Caco-2 (cell line): ENCODE results near the gene LSM14B. TPM values are rescaled to one million over a fixed set of nuclear protein-coding genes. Genes with fewer than 3 reads are reported as not detected.

Experiments
- BruUV-seq: library from RNA; stranded (reverse); fragments of 400-500 nt; replicated peaks from 2 replicates; lab custom pipeline; 2021; lab: Mats Ljungman, UMichigan
- CTCF ChIA-PET: fragments of 300-600 bp; sonication (Branson Sonifier 250); formaldehyde crosslinking; loops from one replicate; lab custom pipeline; 2022; ENCODE audit warnings: antibody characterized with exemption; lab: Charles Lee
- POLR2A ChIA-PET: fragments of 300-600 bp; sonication (Branson Sonifier 250); formaldehyde crosslinking; loops from one replicate; lab custom pipeline; 2022; ENCODE audit warnings: antibody characterized with exemption; lab: Charles Lee
- DNase-seq, 2 experiments: peaks; one replicate each; pipeline versions ENCODE4 v3.0.0 to v3.0.0-alpha.2; 2020 to 2022
- H3K27me3 ChIP-seq: replicated peaks from 2 replicates; pipeline ENCODE4 v1.6.0; 2011; ENCODE audit warnings: low read length; ENCODE audit not compliant: control insufficient read depth, insufficient read depth
- H3K36me3 ChIP-seq: 2 replicates; pipeline ENCODE4 v1.5.1; 2011; ENCODE audit warnings: low read length; ENCODE audit not compliant: control insufficient read depth, insufficient read depth
- H3K4me1 ChIP-seq: fragments of 250-450 bp; sonication (Bioruptor Pico); 2 replicates; pipeline ENCODE4 v1.5.1; 2020; ENCODE audit warnings: mild to moderate bottlenecking
- H3K4me3 ChIP-seq: 2 replicates; pipeline ENCODE4 v1.5.1; 2011; ENCODE audit warnings: low read depth, mild to moderate bottlenecking, control low read depth, low read length
- H3K9me3 ChIP-seq: fragments of 250-450 bp; sonication (Bioruptor Pico); 2 replicates; pipeline ENCODE4 v1.5.1; 2020; ENCODE audit warnings: mild to moderate bottlenecking, moderate library complexity
- H3K27ac Mint-ChIP-seq: one replicate; pipeline ENCODE4 v1.8.0; 2022; ENCODE audit warnings: mixed read lengths; ENCODE audit not compliant: unreplicated experiment
- H3K27me3 Mint-ChIP-seq: one replicate; pipeline ENCODE4 v1.8.0; 2022; ENCODE audit warnings: mixed read lengths; ENCODE audit not compliant: insufficient read depth, unreplicated experiment
- H3K36me3 Mint-ChIP-seq: one replicate; pipeline ENCODE4 v1.8.0; 2022; ENCODE audit warnings: mild to moderate bottlenecking, mixed read lengths; ENCODE audit not compliant: insufficient read depth, unreplicated experiment
- H3K4me1 Mint-ChIP-seq: one replicate; pipeline ENCODE4 v1.8.0; 2022; ENCODE audit warnings: low read depth, mixed read lengths; ENCODE audit not compliant: unreplicated experiment
- H3K4me3 Mint-ChIP-seq: one replicate; pipeline ENCODE4 v1.8.0; 2022; ENCODE audit warnings: mild to moderate bottlenecking, moderate library complexity, mixed read lengths; ENCODE audit not compliant: unreplicated experiment
- H3K9me3 Mint-ChIP-seq: one replicate; pipeline ENCODE4 v1.8.0; 2022; ENCODE audit warnings: mixed read lengths; ENCODE audit not compliant: unreplicated experiment
- intact Hi-C: fragments of 100-400 bp; cut with micrococcal nuclease; formaldehyde crosslinking; loops from one replicate; pipeline ENCODE4 v1.10.0; 2022; ENCODE audit not compliant: unreplicated experiment
- total RNA-seq: library from RNA; stranded (reverse); gene quantifications from 2 replicates; pipeline ENCODE4 v1.2.3, GENCODE V29; 2022
- TF ChIP-seq, protein P1 (sequence below), 2 experiments: fragments of 200-600 bp in 1 of 2; IDR thresholded peaks; 1 replicate in 1 of 2; 2 replicates in 1 of 2; pipeline versions ENCODE4 v1.5.1 to v1.8.0; 2011 to 2022; ENCODE audit warnings: antibody characterized with exemption in 1 of 2, control low read depth in 1 of 2, inconsistent platforms in 1 of 2, low read depth in 1 of 2, low read length in 1 of 2, mild to moderate bottlenecking in 1 of 2, moderate library complexity in 1 of 2; ENCODE audit not compliant: insufficient read depth in 1 of 2, severe bottlenecking in 1 of 2, unreplicated experiment in 1 of 2

Gene LSM14B
- total RNA-seq, 1 experiment from 2014 or later = 154 TPM

DNA sequence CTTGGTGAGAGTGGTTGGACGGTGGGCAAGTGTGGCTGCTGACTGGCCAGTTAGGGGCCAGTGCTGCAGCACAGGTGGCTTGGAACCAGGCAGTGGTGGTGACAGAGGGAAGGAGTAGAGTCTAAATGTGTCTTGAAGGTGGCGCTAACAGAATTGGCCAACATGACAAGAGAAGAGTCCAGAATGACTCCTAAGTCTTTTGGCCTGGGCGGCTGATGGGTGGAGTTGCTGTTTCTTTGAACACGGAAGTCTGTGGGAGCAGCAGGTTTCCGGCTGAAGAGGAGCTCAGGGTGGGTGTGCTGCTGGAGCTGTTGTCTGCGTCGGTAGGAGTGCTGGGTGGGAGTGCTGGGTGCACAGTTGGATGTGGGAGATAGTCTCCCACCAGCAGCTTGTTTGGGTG lies 10.1 kb downstream of the LSM14B start:
- Mint-ChIP-seq H3K4me3 (no peak overlapping the region), H3K9me3 (no peaks in the 10 kb centered on the region), H3K27ac (no peak overlapping the region), H3K36me3 (peaks cover 94% of the 10 kb centered on the region), H3K27me3 (no peaks in the 10 kb centered on the region), H3K4me1 (no peaks in the 10 kb centered on the region)
- no peaks in the 10 kb centered on the region for H3K4me1 ChIP-seq
- TF ChIP-seq, protein P1, sequence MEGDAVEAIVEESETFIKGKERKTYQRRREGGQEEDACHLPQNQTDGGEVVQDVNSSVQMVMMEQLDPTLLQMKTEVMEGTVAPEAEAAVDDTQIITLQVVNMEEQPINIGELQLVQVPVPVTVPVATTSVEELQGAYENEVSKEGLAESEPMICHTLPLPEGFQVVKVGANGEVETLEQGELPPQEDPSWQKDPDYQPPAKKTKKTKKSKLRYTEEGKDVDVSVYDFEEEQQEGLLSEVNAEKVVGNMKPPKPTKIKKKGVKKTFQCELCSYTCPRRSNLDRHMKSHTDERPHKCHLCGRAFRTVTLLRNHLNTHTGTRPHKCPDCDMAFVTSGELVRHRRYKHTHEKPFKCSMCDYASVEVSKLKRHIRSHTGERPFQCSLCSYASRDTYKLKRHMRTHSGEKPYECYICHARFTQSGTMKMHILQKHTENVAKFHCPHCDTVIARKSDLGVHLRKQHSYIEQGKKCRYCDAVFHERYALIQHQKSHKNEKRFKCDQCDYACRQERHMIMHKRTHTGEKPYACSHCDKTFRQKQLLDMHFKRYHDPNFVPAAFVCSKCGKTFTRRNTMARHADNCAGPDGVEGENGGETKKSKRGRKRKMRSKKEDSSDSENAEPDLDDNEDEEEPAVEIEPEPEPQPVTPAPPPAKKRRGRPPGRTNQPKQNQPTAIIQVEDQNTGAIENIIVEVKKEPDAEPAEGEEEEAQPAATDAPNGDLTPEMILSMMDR (IDR thresholded peaks at IDR 0.05; ENCODE audit: insufficient read depth in 1 of 2, low read depth in 1 of 2, low read length in 1 of 2, severe bottlenecking in 1 of 2, unreplicated experiment in 1 of 2) = no peak
- intact Hi-C loops = no loop called here
- H3K27me3 ChIP-seq = no peaks in the 10 kb centered on the region
- H3K36me3 ChIP-seq = peaks cover 22% of the 10 kb centered on the region
- ChIA-PET POLR2A (interaction anchor here (1.0 kb wide), 1 partner anchor 9 kb away, joined by 3 read pairs; no protein-coding TSS in a partner anchor), CTCF (interaction anchor here (0.7 to 1.0 kb wide), 2 partner anchors 10 to 121 kb away, joined by 3 read pairs; no protein-coding TSS in a partner anchor)
- BruUV-seq = no TSS peak
- DNase-seq = no peak
- no peaks in the 10 kb centered on the region for H3K9me3 ChIP-seq
- H3K4me3 ChIP-seq = no peak overlapping the region

DNA sequence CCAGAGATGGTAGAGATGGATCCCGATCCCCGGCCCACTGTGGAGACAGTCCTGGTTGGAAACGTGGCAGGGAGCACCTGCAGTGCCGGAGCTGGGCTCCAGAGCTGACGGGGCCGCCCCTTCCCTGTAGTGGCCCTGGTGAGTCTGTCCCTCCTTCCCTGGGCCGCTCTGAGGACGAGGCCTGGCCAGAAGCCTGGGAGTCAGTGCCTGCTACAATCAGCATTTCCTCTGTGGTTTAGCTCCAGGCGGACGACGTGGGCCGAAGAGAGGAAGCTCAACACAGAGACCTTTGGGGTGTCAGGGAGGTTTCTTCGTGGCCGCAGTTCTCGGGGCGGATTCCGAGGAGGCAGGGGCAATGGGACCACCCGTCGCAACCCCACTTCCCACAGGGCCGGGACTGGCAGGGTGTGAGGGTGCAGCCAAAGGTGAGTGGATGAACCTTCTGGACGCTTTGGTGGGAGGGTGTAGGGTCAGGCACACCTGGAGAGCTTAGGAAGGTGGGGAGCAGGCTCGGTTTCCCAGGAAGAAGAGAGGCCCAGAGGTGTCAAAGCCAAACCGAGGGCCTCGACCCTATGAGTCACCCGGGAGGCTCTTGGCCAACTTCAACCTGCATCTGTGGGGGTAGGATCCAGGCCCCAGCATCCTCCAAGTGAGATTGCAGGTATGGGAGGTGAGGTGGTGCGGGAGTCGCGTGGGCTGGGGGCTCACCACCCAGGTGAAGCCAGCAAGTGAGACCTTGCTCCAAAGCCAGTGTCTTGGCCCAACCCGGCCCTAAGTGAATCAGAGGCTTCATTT lies 11.0 kb downstream of the LSM14B start:
- intact Hi-C loops = no loop called here
- BruUV-seq = no TSS peak
- Mint-ChIP-seq H3K36me3 (peaks cover 95% of the 10 kb centered on the region), H3K27me3 (no peaks in the 10 kb centered on the region), H3K4me1 (no peaks in the 10 kb centered on the region), H3K4me3 (no peak overlapping the region), H3K9me3 (no peaks in the 10 kb centered on the region), H3K27ac (peak overlapping the region; percentile 3)
- no peaks in the 10 kb centered on the region for H3K27me3 ChIP-seq
- CTCF ChIA-PET = interaction anchor here (0.6 to 1.0 kb wide), 4 partner anchors 9 to 122 kb away, joined by 3 to 4 read pairs (median 3); no protein-coding TSS in a partner anchor
- no peak for DNase-seq
- peaks cover 21% of the 10 kb centered on the region for H3K36me3 ChIP-seq
- H3K4me1 ChIP-seq = no peaks in the 10 kb centered on the region
- H3K4me3 ChIP-seq = no peak overlapping the region
- H3K9me3 ChIP-seq = no peaks in the 10 kb centered on the region
- POLR2A ChIA-PET = interaction anchor here (0.5 to 1.0 kb wide), 2 partner anchors 8 to 44 kb away, joined by 3 read pairs; no protein-coding TSS in a partner anchor
- TF ChIP-seq, protein P1 (IDR thresholded peaks at IDR 0.05; ENCODE audit: insufficient read depth in 1 of 2, low read depth in 1 of 2, low read length in 1 of 2, severe bottlenecking in 1 of 2, unreplicated experiment in 1 of 2) = no peak

DNA sequence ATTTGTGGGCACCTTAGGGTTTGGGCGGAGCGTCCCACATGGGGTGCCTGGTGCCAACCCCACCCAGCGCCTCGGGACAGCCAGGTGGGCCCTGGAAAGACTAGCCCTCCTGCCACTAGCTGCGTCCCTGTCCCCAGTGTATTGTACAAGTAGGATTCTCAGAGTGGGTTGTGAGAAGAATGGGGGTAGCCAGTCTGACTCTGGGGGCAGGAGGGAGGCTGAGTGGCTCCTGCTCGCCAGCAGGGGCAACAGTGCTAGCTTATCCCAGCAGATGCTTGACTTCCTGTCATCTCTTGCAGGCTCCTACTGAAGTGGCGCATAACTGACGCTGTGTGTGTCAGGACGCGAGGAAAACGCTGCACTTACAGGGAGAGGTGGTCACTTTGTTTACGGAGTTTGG lies 11.6 kb downstream of the LSM14B start:
- H3K27me3 Mint-ChIP-seq = no peaks in the 10 kb centered on the region
- H3K27ac Mint-ChIP-seq = peak overlapping the region; percentile 3
- POLR2A ChIA-PET = interaction anchor here (0.5 kb wide), 1 partner anchor 43 kb away, joined by 3 read pairs; no protein-coding TSS in a partner anchor
- H3K27me3 ChIP-seq = no peaks in the 10 kb centered on the region
- peaks cover 95% of the 10 kb centered on the region for H3K36me3 Mint-ChIP-seq
- no peak overlapping the region for H3K4me3 ChIP-seq
- H3K36me3 ChIP-seq = peaks cover 17% of the 10 kb centered on the region
- CTCF ChIA-PET = interaction anchor here (0.6 to 1.0 kb wide), 3 partner anchors 12 to 73 kb away, joined by 3 to 4 read pairs (median 3); no protein-coding TSS in a partner anchor
- DNase-seq = no peak
- H3K4me3 Mint-ChIP-seq = no peak overlapping the region
- no peaks in the 10 kb centered on the region for H3K4me1 ChIP-seq
- no TSS peak for BruUV-seq
- no peaks in the 10 kb centered on the region for H3K9me3 ChIP-seq
- TF ChIP-seq, protein P1 (IDR thresholded peaks at IDR 0.05; ENCODE audit: insufficient read depth in 1 of 2, low read depth in 1 of 2, low read length in 1 of 2, severe bottlenecking in 1 of 2, unreplicated experiment in 1 of 2) = peak; percentile 24 to 47
- H3K9me3 Mint-ChIP-seq = no peaks in the 10 kb centered on the region
- intact Hi-C loops = no loop called here
- H3K4me1 Mint-ChIP-seq = no peaks in the 10 kb centered on the region
